ENCODE measurements around the gene ZNF335. TPM values are rescaled to one million over a fixed set of nuclear protein-coding genes. Genes with fewer than 3 reads are reported as not detected.

Gene ZNF335
- total and polyA plus RNA-seq, 2 donors (not counting 1 experiment from before 2014, with no cell fraction given), result 4.8 to 10.2 TPM

GRCh38 chr20:45926731-45927070 is 45.3 kb downstream of the ZNF335 start:
- no peak for TF ChIP-seq CTCF (conservative IDR thresholded peaks at IDR 0.05 in 1 of 2, IDR thresholded peaks at IDR 0.05 in 1 of 2; ENCODE audit: low read depth in 1 of 2, low read length in 2 of 2)
- TF ChIP-seq EZH2 (IDR thresholded peaks at IDR 0.05; ENCODE audit: low read length, missing control alignments), result no peak
- Histone ChIP-seq H3K27ac (ENCODE audit: insufficient read depth, low read length) (no peak overlapping the region), H3K9me3 (ENCODE audit: control insufficient read depth, insufficient read depth, low read depth, low read length) (no peaks in the 10 kb centered on the region), H3K9ac (ENCODE audit: insufficient read depth, low read length) (no peak overlapping the region), H3K4me3 (replicated peaks in 1 of 4; ENCODE audit: control extremely low read depth in 1 of 4, insufficient read depth in 1 of 4, low read depth in 3 of 4, low read length in 4 of 4) (no peak overlapping the region), H3K4me1 (ENCODE audit: control insufficient read depth, extremely low read depth, insufficient read depth, low read length) (peaks cover 5% of the 10 kb centered on the region), H3K4me2 (ENCODE audit: extremely low read depth, insufficient read depth, low read length) (no peak overlapping the region), H3K27me3 (ENCODE audit: control insufficient read depth, insufficient read depth, low read length) (no peaks in the 10 kb centered on the region), H3K79me2 (ENCODE audit: control insufficient read depth, insufficient read depth, low read length) (no peaks in the 10 kb centered on the region), H3K36me3 (ENCODE audit: control insufficient read depth, insufficient read depth, low read length) (no peaks in the 10 kb centered on the region), H4K20me1 (ENCODE audit: control insufficient read depth, extremely low read depth, insufficient read depth, low read length) (no peaks in the 10 kb centered on the region), H2AFZ (ENCODE audit: low read length) (no peak overlapping the region)
- no peak for DNase-seq (ENCODE audit: low read depth in 2 of 2)

GRCh38 chr20:45925821-45926506 is 46.0 kb downstream of the ZNF335 start:
- H3K4me2 ChIP-seq (ENCODE audit: extremely low read depth, insufficient read depth, low read length), result no peak overlapping the region
- H3K4me1 ChIP-seq (ENCODE audit: control insufficient read depth, extremely low read depth, insufficient read depth, low read length), result peaks cover 5% of the 10 kb centered on the region
- no peaks in the 10 kb centered on the region for H3K9me3 ChIP-seq (ENCODE audit: control insufficient read depth, insufficient read depth, low read depth, low read length)
- no peak overlapping the region for H3K27ac ChIP-seq (ENCODE audit: insufficient read depth, low read length)
- no peaks in the 10 kb centered on the region for H4K20me1 ChIP-seq (ENCODE audit: control insufficient read depth, extremely low read depth, insufficient read depth, low read length)
- TF ChIP-seq CTCF (conservative IDR thresholded peaks at IDR 0.05 in 1 of 2, IDR thresholded peaks at IDR 0.05 in 1 of 2; ENCODE audit: low read depth in 1 of 2, low read length in 2 of 2) (no peak), EZH2 (IDR thresholded peaks at IDR 0.05; ENCODE audit: low read length, missing control alignments) (no peak)
- no peaks in the 10 kb centered on the region for H3K36me3 ChIP-seq (ENCODE audit: control insufficient read depth, insufficient read depth, low read length)
- DNase-seq (ENCODE audit: low read depth in 2 of 2), result no peak
- no peak overlapping the region for H3K9ac ChIP-seq (ENCODE audit: insufficient read depth, low read length)
- no peak overlapping the region for H3K4me3 ChIP-seq (replicated peaks in 1 of 4; ENCODE audit: control extremely low read depth in 1 of 4, insufficient read depth in 1 of 4, low read depth in 3 of 4, low read length in 4 of 4)
- no peaks in the 10 kb centered on the region for H3K79me2 ChIP-seq (ENCODE audit: control insufficient read depth, insufficient read depth, low read length)
- H2AFZ ChIP-seq (ENCODE audit: low read length), result no peak overlapping the region
- H3K27me3 ChIP-seq (ENCODE audit: control insufficient read depth, insufficient read depth, low read length), result no peaks in the 10 kb centered on the region

GRCh38 chr20:45924391-45925261 is 47.4 kb downstream of the ZNF335 start:
- no peak overlapping the region for H3K27ac ChIP-seq (ENCODE audit: insufficient read depth, low read length)
- peak; percentile 30 to 85 for DNase-seq (ENCODE audit: low read depth in 2 of 2)
- no peaks in the 10 kb centered on the region for H4K20me1 ChIP-seq (ENCODE audit: control insufficient read depth, extremely low read depth, insufficient read depth, low read length)
- peaks cover 14% of the 10 kb centered on the region for H3K4me1 ChIP-seq (ENCODE audit: control insufficient read depth, extremely low read depth, insufficient read depth, low read length)
- no peak overlapping the region for H2AFZ ChIP-seq (ENCODE audit: low read length)
- no peaks in the 10 kb centered on the region for H3K79me2 ChIP-seq (ENCODE audit: control insufficient read depth, insufficient read depth, low read length)
- no peak overlapping the region for H3K4me3 ChIP-seq (replicated peaks in 1 of 4; ENCODE audit: control extremely low read depth in 1 of 4, insufficient read depth in 1 of 4, low read depth in 3 of 4, low read length in 4 of 4)
- no peaks in the 10 kb centered on the region for H3K9me3 ChIP-seq (ENCODE audit: control insufficient read depth, insufficient read depth, low read depth, low read length)
- H3K36me3 ChIP-seq (ENCODE audit: control insufficient read depth, insufficient read depth, low read length), result no peaks in the 10 kb centered on the region
- H3K4me2 ChIP-seq (ENCODE audit: extremely low read depth, insufficient read depth, low read length), result peak overlapping the region; percentile 39
- no peak overlapping the region for H3K9ac ChIP-seq (ENCODE audit: insufficient read depth, low read length)
- no peaks in the 10 kb centered on the region for H3K27me3 ChIP-seq (ENCODE audit: control insufficient read depth, insufficient read depth, low read length)
- TF ChIP-seq EZH2 (IDR thresholded peaks at IDR 0.05; ENCODE audit: low read length, missing control alignments) (no peak), CTCF (conservative IDR thresholded peaks at IDR 0.05 in 1 of 2, IDR thresholded peaks at IDR 0.05 in 1 of 2; ENCODE audit: low read depth in 1 of 2, low read length in 2 of 2) (no peak)

All from fibroblast of lung (primary cell).